Kidney (tissue), 14 donors: ENCODE data around the gene PKHD1. TPM values are rescaled to one million over a fixed set of nuclear protein-coding genes. Genes with fewer than 3 reads are reported as not detected.

Experiments used
- DNase-seq, 5 donors: peaks; one replicate each; pipeline ENCODE4 v3.0.0-alpha.2; 2013 to 2020
- FAIRE-seq: peaks from 2 replicates; lab custom pipeline; 2012; peaks lifted over from hg19 to GRCh38; lab: Jason Lieb, UNC
- H3K27ac ChIP-seq, 2 donors: one replicate each; pipeline ENCODE4 v1.7.0; 2013; ENCODE audit warnings: low read depth in 2 of 2, low read length in 2 of 2, inconsistent platforms in 1 of 2
- H3K27me3 ChIP-seq: one replicate; pipeline ENCODE4 v1.7.1; 2013; ENCODE audit warnings: low read length, inconsistent platforms; ENCODE audit not compliant: control insufficient read depth, insufficient read depth
- H3K36me3 ChIP-seq, 3 donors: one replicate each; pipeline versions ENCODE4 v1.7.0 to v1.7.1; 2013; ENCODE audit warnings: low read length in 3 of 3, control low read depth in 1 of 3, inconsistent platforms in 1 of 3; ENCODE audit not compliant: insufficient read depth in 3 of 3, control insufficient read depth in 2 of 3
- H3K4me1 ChIP-seq, 3 donors: one replicate each; pipeline versions ENCODE4 v1.7.0 to v1.7.1; 2013; ENCODE audit warnings: low read length in 3 of 3, inconsistent platforms in 1 of 3, low read depth in 1 of 3; ENCODE audit not compliant: control insufficient read depth in 2 of 3, insufficient read depth in 2 of 3
- H3K4me3 ChIP-seq, 3 donors: one replicate each; pipeline versions ENCODE4 v1.7.0 to v1.8.1; 2013; ENCODE audit warnings: low read length in 3 of 3, control low read depth in 1 of 3, inconsistent platforms in 1 of 3
- H3K9ac ChIP-seq, 3 donors: one replicate each; pipeline versions ENCODE4 v1.7.0 to v1.7.1; 2013; ENCODE audit warnings: low read length in 3 of 3, control low read depth in 1 of 3, inconsistent platforms in 1 of 3
- H3K9me3 ChIP-seq, 3 donors: one replicate each; pipeline versions ENCODE4 v1.7.0 to v1.7.1; 2013; ENCODE audit warnings: low read length in 3 of 3, control low read depth in 1 of 3, inconsistent platforms in 1 of 3; ENCODE audit not compliant: control insufficient read depth in 2 of 3, insufficient read depth in 1 of 3
- CTCF ChIP-seq: IDR thresholded peaks from 3 replicates; pipeline ENCODE4 v1.5.1; 2012; ENCODE audit warnings: mild to moderate bottlenecking, moderate library complexity, borderline replicate concordance; ENCODE audit not compliant: insufficient read depth; ENCODE audit errors: extremely low read depth
- intact Hi-C: fragments of 100-400 bp; cut with DNase I; formaldehyde crosslinking; loops from one replicate; pipeline ENCODE4 v1.11.1; 2022
- polyA plus RNA-seq: library from polyadenylated mRNA; stranded (reverse); fragments of 350-450 nt; fragmentation: Illumina TruSeq; extraction: RNeasy Lipid Tissue Mini Kit (QIAGEN cat#74804); gene quantifications from one replicate; pipeline ENCODE4 v1.2.3, GENCODE V29; 2014; ENCODE audit warnings: low read depth, low replicate concordance; ENCODE audit not compliant: insufficient read depth
- total RNA-seq: library from RNA; stranded (reverse); fragmentation: NEBNext Ultra II Directional; extraction: Animal tissue kit (Norgen Biotek cat#: 25700); gene quantifications from one replicate; pipeline ENCODE4 v1.2.1, GENCODE V29; 2021
- donor health status: control.
- donor health status: control.
- donor health status: control.
- donor health status: control.
- donor health status: control.
- donor health status: DM: yes; HTN: yes; CAD: no.
- donor health status: Normal renal cell carcinoma (clear cell type).

PKHD1 gene
- total and polyA plus RNA-seq, 2 donors from 2014 or later: 6.0 to 77.5 TPM

- Histone ChIP-seq H3K4me3 (no peak overlapping the region), H3K4me1 (no peaks in the 10 kb centered on the region), H3K9me3 (no peaks in the 10 kb centered on the region), H3K27ac (no peak overlapping the region), H3K27me3 (no peaks in the 10 kb centered on the region), H3K36me3 (peaks cover 0 to under 1% (median 0%) of the 10 kb centered on the region in 3 donors), H3K9ac (no peak overlapping the region)
- no peak for TF ChIP-seq CTCF
- FAIRE-seq (no peak), DNase-seq (no peak)
- intact Hi-C loops: no loop called here
These were observed 367.1 kb downstream of the PKHD1 start for GRCh38 chr6:51720327-51720726.

GRCh38 chr6:51719297-51719696, 368.1 kb downstream of the PKHD1 start:
- no peak for TF ChIP-seq CTCF
- Histone ChIP-seq H3K36me3 (no peaks in the 10 kb centered on the region), H3K4me1 (no peaks in the 10 kb centered on the region), H3K9ac (no peak overlapping the region), H3K9me3 (no peaks in the 10 kb centered on the region), H3K27ac (no peak overlapping the region), H3K4me3 (no peak overlapping the region), H3K27me3 (no peaks in the 10 kb centered on the region)
- intact Hi-C loops: no loop called here
- peak in 1 of 5 donors; percentile 11 for DNase-seq
- FAIRE-seq: no peak

DNA sequence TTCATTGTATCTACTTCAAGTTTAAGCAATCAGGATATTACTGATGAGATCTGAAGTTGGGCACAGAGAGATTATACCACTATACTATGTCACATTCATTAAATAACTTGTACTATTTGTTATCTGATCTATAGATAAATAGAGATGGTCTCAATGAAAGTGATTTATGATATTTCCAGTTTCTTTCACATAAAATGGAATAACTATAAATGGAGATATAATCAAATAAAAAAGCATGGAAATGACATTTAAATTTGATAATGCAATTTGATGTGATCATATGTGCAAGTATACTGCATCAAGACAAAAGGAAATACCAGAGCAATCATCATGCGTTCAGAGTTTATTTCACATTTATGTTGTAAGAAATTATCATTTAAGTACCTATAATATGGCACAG, 368.9 kb downstream of the PKHD1 start:
- H3K27ac ChIP-seq: no peak overlapping the region
- H3K36me3 ChIP-seq: no peaks in the 10 kb centered on the region
- H3K9ac ChIP-seq: no peak overlapping the region
- intact Hi-C loops: no loop called here
- no peak for DNase-seq
- H3K9me3 ChIP-seq: no peaks in the 10 kb centered on the region
- no peak for TF ChIP-seq CTCF
- no peaks in the 10 kb centered on the region for H3K4me1 ChIP-seq
- H3K4me3 ChIP-seq: no peak overlapping the region
- no peaks in the 10 kb centered on the region for H3K27me3 ChIP-seq
- no peak for FAIRE-seq

DNA sequence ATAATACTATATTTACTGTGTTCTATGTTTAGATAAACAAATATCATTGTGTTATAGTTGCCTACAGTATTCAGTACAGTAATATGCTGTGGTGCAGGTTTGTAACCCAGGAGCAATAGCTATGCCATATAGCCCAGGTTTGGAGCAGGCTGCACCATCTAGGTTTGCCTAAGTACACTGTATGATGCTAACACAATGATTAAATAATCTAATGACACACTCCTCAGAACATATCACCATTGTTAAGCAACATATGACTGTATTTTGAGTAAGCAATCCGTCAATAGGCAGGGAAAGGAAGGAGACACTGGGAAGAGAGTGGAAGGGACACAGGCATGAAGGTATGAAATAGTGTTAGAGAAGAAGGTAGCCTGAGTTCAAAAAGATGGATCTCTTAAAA, 369.9 kb downstream of the PKHD1 start:
- intact Hi-C loops: no loop called here
- H3K4me3 ChIP-seq: no peak overlapping the region
- no peaks in the 10 kb centered on the region for H3K27me3 ChIP-seq
- FAIRE-seq: no peak
- TF ChIP-seq CTCF: no peak
- no peak overlapping the region for H3K27ac ChIP-seq
- H3K9ac ChIP-seq: no peak overlapping the region
- H3K36me3 ChIP-seq: no peaks in the 10 kb centered on the region
- no peak for DNase-seq
- H3K9me3 ChIP-seq: no peaks in the 10 kb centered on the region
- H3K4me1 ChIP-seq: no peaks in the 10 kb centered on the region
